HG03521 (cell line): ENCODE results near the gene FXYD6.
"Not testable (repeated sequence)": the region's sequence is repeated elsewhere in the genome, so short reads cannot be mapped to it uniquely, and the experiment has no call there.

ENCODE experiments used
- ATAC-seq: cut with Tn5 transposase; IDR thresholded peaks from one replicate; pipeline ENCODE4 v1.9.1; 2021; ENCODE audit warnings: mild to moderate bottlenecking, moderate library complexity; ENCODE audit not compliant: unreplicated experiment

FXYD6 gene

DNA sequence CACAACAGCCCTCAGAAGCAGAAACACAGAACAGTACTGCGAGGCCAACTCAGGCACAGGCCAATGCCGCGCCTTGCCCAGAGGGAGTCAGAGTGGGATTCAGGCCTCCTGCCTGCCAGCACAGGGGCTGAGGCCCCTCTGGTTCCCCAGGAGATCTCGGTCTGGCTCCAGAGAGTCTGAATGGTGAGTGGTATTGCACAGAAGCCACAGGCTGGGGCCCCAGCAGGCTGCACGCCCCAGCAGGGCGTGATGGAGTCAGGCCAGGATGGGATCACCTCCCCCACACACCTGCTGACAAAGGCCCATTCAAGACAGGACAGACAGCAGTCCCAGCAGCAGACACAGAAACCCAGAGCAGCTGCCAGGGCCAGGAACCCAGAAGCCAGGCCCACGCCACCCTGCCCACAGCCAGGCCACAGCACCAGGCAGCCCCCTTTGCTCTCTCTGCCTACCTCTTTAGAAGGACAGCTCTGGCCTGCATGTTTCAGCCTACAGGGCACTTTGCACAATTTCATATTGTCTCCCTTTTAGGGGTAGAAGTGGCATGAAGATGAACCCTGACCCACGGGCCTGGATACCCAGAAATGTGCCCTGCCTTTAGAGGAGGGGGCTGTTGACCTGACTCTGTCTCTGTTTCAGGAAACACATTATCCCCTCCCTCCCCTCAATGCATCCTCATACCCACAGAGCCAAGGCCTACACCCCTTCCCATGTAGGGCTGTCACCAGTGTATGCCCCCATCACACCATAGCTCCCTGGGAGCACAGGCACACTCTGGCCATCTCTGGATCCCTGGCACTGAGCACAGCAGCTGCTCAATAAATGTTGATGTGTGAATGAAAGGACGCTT is 6.1 kb downstream of the FXYD6 start:
- no peak for ATAC-seq

DNA sequence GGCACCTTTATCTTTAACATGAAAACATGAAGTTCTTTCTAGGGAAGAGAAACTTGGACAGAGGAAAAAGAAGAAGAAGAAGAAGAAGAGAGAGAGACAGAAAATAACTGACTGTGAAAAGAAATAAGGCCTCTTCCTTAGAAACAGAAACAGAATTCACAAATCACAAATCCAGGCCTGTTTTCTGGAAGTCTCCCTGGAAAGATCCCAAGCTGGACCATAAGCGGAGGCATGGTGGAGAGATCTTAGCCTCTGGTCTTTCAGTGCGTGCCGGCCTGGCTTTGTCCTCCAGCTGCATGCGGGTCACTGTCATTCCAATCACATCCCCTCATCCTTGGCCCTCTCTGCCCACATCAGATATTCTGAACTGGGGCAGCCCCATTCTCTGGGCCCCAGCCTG is 6.9 kb downstream of the FXYD6 start:
- no peak for ATAC-seq

DNA sequence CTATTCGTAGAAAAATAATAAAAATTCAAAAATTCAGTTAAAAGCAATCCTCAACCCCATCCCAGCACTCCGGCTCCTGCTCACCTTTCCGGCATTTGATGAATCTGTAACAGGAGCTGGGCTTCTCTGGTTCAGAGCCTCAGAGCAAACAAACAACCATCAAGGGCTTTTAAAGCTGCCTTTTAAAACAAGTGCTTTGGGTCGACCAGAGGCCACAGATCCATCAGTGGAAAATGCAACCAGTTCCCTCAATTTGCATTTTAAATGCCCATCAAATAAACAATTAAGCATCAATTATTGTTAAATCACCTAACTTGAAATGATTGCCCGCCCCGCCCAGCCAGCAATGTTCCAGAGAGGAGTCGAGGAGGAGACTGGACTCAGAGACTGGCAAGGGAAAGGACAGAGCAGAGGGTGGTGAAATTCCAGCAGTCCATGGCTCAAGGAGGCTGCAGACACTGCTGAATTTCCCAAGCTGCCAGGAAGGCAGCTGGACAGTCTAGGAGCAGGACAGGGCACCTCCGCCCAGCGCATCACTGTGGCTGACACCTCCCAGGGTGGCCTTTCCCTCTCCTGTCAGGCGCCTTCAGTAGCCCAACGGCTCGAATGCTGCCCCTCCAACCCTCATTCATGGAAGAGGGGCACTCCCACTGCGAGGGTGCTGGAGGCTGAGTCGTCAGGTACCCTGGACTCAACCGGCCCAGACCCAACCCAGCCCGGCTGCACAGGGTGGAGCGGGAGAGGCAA is 7.5 kb downstream of the FXYD6 start:
- no peak for ATAC-seq

DNA sequence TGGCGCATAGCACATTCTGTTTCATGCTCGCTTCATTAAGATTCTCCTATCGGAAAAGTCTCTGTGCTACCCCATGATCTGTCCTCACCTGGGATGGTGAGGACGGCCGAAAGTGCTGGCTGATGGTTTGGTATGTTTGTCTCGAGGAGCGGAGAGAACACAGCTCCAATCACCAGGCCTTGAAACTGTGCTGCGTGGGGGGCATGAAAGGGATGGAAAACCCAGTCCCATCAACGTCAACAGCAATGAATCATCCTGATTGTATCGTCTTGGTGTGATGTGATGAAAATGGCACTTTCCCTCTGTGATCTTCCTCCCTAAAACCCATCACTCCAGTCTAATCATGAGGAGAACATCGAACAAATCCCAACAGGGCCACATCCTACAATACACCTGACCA is 8.4 kb downstream of the FXYD6 start:
- no peak for ATAC-seq

DNA sequence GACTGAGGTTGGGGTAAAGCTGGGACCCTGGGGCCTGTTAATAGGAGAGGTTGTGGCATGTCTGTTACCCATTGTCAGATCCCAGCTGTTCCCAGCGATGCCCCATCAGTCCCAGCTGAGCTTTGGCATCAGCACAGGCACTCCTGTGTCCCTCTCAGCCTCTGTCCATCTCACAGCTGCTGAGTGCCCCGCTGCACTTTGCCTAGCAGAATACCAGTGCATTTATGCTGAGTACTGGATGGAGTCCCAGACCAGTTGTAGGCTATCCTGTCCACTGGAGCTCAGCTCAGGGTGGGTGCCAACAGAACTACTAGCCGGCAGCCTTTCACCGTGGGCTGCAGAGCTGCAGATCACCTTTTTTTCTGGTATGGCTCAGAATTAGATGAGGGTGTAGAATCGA is 9.9 kb downstream of the FXYD6 start:
- ATAC-seq = no peak

DNA sequence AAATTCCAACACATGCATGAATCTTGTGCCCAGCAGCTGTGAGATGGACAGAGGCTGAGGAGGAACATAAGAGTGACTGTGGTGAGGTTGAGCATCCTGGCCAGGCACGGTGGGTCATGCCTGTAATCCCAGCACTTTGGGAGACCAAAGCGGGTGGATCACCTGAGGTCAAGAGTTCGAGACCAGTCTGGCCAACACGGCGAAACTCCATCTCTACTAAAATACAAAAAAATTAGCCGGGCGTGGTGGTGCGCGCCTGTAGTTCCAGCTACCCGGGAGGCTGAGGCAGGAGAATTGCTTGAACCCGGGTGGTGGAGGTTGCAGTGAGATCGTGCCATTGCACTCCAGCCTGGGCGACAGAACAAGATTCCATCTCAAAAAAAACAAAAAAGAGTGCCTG is 10.9 kb downstream of the FXYD6 start:
- not testable (repeated sequence) for ATAC-seq

DNA sequence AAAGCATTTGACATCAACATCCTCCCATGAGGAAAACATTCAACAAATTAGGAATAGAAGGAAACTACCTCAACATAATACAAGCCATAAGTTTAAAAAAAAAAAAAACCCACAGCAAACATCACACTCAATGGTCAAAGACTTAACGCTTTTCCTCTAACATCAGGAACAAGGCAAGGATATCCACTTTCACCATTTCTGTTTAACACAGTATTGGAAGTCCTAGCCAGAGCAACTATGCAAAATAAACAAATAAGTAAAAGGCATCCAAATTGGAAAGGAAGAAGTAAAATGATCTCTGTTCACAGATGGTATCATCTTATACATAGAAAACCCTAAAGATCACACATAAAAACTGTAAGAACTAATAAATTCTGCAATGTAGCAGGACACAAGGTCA is 13.1 kb downstream of the FXYD6 start:
- ATAC-seq = no peak

DNA sequence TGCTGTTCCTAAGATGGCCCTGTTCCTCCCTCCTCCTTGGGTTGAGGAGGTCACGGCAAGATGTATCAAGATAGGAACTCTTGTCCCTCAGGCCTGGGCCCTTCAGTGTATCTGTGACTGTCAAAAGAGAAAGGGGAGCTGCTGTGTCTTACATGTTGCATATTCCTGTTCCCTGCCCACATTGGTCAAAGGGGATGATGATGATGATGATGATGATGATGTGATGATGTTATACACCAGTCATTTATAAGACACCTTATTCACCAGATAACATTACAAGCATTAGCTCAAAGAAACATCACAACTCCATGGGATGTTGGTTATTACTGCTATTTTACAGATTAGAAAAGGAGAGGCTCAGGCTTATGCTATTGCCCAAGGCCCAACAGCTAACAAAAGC is 13.7 kb downstream of the FXYD6 start:
- ATAC-seq = no peak

DNA sequence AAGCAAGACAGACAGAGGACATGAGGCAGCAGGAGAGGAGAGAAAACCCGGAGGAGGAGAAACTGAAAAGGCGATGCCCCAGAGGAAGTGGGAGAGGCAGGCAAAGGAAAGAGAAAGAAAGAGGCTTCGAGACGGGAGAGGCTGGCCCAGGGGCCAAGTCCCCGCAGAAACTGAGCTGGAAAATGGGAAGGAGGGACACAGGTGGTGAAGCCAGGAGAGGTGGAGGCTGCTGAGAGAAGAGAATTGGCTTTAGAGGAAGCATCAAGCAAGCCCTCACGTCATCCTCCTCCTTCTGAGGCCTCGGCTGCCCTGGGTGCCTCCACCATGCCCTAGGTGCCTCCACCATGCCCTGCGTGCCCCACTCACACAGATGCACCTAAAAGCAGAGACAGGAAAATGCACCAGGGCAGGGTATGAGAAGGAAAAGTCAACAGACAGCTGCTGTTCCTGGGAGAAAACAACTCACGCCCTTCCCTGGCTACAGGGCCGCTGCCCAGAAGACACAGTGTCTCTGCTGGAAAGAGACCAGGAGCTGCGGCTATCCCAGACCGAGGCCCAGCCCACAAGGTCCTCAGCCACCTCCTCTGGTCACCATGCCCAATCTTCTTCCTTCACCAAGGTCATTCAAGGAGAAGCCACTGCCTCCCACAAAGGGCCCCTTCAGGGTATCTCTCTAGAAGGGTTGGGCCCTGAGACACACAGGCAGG is 14.3 kb downstream of the FXYD6 start:
- no peak for ATAC-seq

DNA sequence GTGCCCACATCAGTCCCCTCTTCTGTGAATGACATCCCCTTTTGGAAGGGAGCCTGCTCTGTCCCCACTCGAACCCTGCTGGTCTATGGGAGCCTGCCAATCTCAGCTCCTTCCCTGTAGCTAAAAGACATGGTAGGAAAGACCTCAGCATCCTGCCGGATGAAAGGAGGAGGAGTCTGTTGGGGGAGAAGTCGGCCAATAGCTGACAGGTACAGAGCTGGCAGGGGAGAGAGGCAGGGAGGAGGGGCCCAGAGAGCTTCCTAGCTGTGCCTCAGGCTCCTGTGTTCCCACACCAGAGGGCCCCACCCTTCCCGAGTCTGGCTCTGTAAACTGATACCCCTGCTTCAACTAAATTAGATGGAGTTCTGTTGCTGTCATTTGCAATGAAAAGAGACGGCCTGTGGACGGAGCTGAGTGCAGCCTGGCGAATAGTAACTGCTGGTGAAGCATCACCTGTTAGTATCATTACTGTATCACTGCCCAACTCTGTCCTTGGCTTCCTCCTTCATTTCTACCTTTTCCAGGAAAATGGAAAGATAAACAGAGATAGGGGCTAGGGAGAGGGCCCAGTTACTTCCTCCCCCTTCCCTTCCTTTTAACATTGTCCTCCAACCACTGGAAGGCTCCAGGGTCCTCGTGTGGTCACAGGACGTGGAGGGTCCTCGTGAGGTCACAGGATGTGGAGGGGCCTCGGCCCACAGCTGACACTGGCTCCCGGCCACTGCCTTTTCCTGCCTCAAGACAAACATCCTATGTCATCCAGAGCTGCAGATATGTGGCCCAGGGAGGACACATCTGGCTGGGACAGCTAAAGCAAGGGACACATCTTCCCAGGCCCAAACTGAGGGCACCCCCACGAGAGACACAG is 15.1 kb downstream of the FXYD6 start:
- no peak for ATAC-seq

DNA sequence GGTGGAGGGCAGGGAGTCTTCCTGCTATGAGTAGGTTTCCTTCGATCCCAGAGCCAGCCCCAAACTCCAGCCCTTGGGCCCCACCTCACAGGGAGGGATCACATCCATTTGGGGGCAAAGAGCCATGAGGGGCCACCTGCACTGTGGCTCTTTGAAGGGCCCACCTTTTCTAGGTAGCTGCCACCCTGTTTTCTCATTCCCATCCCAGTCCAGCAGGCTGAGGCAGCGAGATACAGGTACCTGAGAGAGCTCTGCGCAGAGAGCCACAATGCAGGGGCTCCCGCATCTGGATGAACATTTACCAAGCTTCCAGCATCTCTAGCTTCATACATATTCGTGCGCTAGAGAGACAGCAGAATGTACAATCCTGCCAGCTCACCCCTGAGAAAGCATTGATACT is 16.3 kb downstream of the FXYD6 start:
- ATAC-seq = no peak

DNA sequence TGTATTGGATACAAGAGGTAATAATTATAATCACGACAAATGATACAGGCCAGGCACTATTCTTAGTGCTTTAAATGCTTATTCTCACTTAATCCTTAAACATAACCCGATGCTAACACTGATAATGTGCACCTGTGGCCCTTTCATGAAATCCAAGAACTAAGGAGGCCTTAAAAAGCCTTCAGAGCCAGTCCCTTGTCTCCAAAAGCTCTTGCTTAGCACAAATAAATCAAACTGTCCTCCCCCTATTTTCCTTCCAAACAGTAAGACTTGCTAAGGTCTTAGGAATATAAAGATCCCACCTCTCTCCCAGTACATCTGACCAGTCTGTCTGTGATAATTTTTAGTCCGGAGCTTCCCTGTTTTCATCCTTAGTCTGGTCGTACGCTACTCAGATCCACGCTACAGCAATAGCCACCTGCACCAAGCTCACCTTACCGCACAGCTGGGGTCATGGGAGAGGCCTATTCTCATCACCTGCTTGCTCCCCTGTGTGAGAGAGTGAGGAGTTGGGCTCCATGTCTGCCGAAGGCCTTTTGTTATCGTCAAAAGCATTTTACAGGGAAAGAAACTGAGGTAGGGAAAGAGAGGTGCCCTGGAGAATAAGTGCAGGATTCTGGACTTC is 16.9 kb downstream of the FXYD6 start:
- no peak for ATAC-seq

DNA sequence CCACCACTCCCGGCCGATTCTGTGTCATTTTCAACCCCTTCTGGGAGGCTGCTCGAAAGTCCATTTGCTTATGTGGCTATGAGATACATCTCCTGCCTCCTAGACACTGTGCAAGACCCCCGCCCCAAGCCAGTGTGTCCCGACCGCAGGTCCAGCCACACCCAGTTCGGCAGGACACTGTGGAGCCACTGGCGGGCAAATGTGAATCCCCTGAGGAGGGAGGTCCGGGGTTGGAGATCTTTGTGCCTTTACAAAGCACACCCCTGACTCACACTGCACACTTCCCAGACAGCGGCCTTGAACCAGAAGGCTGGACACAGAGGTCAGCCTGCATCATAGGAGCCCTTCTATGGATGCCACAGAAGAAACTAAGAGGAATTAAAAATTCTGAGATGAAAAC is 17.4 kb downstream of the FXYD6 start:
- no peak for ATAC-seq

DNA sequence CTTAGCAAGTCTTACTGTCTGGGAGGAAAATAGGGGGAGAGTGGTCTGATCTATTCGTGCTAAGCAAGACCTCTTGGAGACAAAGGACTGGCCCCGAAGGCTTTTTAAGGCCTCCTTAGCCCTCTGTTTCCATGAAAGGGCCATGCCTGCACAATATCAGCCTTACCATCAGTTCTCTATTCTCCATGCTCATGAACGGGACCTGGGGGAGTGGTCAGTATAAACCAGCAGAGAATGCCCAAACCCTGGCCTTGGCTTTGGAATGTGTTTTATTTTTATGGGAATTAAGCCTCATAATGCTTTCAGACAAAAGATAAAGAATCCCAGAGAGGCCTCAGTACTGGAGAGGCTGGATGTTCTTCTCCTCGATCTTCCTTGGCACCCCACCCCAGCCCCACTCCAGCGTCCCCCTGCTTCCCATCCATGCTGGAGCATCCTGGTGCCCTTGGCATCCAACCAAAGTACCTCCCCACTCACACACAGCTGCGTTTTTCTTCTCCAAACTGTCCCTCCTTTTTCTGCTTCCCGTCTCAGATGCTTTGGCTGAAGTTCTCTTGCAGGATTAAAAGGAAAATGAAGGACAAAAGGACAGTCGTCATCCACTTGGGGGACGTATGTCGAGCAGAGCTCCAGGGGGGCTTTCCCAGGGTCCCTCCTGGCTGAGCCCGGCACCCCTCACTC is 18.6 kb downstream of the FXYD6 start:
- ATAC-seq = no peak

DNA sequence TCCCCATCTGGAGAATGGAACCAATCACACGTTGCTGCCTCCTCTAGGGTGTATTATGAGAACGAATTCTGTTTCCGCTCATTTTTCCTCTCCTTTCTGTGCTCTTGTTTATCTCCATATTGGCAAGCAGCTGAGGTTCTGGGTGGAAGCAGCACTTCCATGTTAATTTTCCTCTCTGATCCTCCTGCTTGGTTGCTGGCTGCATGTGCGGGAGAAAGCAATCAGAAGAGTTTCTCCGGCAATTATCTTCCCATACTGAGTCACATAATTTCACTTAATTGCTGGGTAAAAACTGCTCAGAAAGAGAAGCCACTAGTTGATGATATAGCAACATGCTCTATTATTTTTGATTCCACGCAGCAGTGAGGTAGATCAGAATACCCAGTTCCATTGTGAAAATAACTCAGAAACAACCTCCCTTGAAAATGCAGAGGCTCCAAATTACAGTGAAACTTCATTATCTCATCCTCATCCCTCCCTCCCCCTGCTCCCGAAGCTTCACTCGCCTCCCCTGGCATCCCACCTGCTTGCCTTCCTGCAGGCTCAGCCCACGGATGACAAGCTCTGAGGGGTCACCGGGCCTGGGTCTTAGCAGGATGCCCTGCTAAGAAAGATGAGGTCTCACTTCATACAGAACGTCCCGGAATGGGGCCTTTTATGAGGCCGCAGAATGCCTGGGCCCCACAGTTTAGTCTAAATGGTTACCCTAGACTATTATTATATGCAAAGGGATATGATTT is 20.4 kb downstream of the FXYD6 start:
- no peak for ATAC-seq

DNA sequence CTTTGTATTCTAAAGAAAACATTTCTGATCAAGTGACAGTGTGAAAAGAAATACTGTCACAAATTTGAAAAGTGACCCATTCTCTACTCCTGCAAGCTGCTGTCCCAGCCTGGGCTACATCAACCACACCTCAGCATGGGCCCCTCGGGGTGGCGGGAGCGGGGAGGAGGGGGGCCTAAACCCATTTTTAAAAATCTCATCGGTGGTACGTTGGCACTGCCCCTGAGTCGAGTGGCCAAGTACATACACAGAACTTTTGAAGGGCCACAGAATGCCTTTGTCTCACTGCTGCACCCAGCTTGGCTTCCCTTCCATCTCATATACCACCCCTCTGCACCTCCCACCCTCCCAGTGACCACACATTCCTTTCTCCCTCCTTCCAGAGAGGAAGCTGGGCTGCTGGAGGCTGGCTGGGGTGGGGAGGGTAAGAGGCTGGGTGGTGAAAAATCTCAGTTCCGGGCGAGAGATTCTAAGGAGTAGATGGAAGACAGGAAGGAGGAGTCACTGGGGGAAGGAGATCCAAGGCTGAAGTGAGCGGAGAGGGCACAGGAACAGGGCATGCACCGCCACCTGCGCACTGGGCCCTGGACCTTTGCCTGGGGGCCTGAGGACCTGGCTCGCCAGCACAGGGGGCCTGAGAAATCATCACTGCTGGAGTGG is 21.1 kb downstream of the FXYD6 start:
- no peak for ATAC-seq

DNA sequence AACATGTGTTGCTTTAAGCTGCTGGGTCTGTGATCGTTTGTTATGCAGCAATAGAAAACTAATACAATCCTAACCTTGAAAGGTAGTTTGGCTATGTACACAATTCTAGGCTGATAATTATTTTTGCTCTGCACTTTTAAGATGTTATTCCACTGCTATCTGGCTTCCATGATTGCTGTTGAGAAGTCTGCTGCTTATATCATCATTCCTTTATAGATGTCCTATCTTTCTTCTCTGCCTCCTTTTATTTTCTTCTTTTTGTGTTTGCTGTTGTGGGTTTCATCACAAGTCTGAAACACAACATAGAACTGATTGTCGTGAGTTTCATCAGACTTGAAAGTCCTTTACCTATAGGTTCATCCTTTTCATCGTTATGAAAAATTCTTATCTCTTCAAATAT is 24.1 kb downstream of the FXYD6 start:
- ATAC-seq = no peak

DNA sequence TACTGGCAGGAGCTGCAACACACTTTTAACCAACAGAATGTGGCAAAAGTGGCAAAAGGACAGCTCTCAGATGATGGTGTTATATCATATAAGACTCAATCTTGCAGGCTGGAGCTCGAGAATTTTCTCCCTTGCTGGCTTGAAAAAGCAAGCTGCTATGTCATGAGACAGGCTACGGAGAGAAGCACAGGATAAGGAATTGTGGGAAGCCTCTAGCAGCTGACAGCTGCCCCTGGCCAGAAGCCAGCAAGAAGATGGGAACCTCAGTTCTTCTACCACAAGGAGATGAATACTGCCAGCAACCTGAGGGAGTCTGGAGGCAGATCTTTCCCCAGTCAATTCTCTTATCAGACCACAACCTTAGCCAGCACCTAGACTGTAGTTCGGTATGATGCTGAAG is 24.6 kb downstream of the FXYD6 start:
- ATAC-seq = no peak

DNA sequence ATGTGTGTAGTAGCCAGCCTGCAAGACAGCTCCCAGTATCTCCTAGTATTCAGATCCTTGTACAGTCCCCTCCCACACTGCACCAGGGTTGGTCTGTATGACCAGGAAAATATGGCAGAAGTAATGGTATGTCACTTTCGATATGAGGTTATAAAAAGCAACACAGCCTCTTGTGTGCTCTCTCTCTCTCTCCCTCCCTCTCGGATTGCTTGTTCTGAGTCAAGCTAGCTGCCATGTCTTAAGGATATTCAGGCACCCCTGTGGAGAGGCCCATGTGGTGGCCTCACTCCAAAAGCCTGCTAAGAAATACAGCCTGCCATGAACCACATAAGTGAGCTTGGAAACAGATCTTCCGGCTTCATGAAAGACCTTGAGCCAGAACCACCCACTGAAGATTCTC is 25.4 kb downstream of the FXYD6 start:
- no peak for ATAC-seq
